HT1080 (cell line): ENCODE measurements around the gene HMG20A. TPM values are rescaled to one million over a fixed set of nuclear protein-coding genes. Genes with fewer than 3 reads are reported as not detected.

Experiments used
- DNase-seq: peaks from one replicate; pipeline ENCODE4 v3.0.0-alpha.2; 2015; ENCODE audit warnings: low read depth
- total RNA-seq: library from RNA; depleted of rRNA; stranded (reverse); fragments of >200 nt; shearing (Covaris generic); gene quantifications from 2 replicates; pipeline ENCODE4 v1.2.3, GENCODE V29; 2014; rRNA removed

Gene HMG20A
- total RNA-seq, 1 experiment from 2014 or later = 34.1 TPM

- no peak for DNase-seq
Measured at GRCh38 chr15:77533578-77534430, 113.1 kb downstream of the HMG20A start.

Other genes with a start within 250 kb of the HMG20A start
- 14.0 and 16.5 TPM in 2 replicates for gene PEAK1, start 784 bp upstream of the HMG20A start, total RNA-seq
- gene LINGO1, start 212.0 kb downstream of the HMG20A start, total RNA-seq = 0.10 and 0.56 TPM in 2 replicates